ENCODE data around the gene FYN. TPM values are rescaled to one million over a fixed set of nuclear protein-coding genes. Genes with fewer than 3 reads are reported as not detected.
A peak's percentile ranks its signal among the peaks of the same experiment; 100 is the strongest.

FYN gene
- 24.7 to 46.8 TPM (median 27.3 TPM) in 3 replicates for polyA plus RNA-seq
- polyA plus RNA-seq (2011; ENCODE audit: low read depth), result 193 TPM
- polyA plus RNA-seq (2011; cell fraction: cytosol; rRNA removed), result 30.2 and 37.1 TPM in 2 replicates
- polyA plus RNA-seq (2011; cell fraction: nucleus; rRNA removed), result 60.3 and 73.6 TPM in 2 replicates
- polyA plus RNA-seq (2012; ENCODE audit: low replicate concordance), result 40.4 and 62.3 TPM in 2 replicates
- polyA minus RNA-seq, result 33.5 to 71.8 TPM (median 53.0 TPM) in 3 replicates
- polyA minus RNA-seq (2011; cell fraction: cytosol; rRNA and poly(A)+ RNA removed), result 43.5 TPM
- 36.9 and 67.8 TPM in 2 replicates for polyA minus RNA-seq (2011; cell fraction: nucleus; rRNA and poly(A)+ RNA removed)

DNA sequence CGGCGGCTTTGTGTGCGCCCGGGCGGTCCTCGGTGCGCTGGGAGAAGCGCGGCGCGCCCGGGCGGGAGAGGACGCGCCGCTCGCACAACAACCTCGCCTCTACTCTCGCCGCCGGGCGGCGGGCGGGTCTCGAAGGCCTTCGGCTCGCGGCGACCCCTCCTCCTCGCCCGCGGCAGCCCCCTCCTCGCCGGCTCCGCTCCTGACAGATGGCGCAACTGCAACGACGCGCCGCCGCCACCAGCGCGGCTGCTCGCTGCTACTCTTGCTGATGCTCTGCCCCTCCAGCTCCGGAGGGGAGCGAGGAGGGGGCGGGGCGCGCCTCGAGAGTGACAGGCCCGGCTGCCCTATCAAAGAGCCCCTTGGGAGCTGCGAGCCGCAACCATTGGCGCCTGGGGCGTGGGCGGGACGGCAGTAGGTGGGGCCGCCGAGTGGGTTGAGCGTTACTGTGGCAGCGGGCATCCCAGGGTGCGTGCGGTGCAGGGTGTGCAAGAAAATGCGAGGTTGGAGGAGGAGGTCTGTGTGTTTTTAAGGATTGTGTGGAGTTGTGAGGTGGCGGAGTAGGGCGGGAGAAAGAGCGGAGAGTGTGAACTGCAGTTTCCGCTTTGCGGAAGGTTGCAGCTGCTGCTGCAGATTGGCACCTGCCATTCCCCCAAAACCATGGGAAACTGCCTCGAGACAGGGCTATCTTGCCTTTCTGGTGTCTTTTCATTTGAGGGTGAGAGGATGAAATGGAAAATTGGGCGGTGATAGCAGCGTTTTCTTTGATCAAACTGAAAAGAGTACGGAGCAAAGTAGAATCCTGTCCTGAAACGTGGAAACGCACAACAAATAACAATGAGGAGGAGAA, at the start of gene FYN:
Gene FYN (minus strand): TSS at position 275 of the 847 bp plus-strand sequence. CDS start 153,401 bp downstream, outside the sequence.
- Histone ChIP-seq H3K9me3 (ENCODE audit: control insufficient read depth, low read depth, low read length) (no peaks in the 10 kb centered on the region), H2AFZ (ENCODE audit: control insufficient read depth, low read length) (peak within 1 kb of the TSS; percentile 47), H3K9ac (ENCODE audit: control insufficient read depth, extremely low read depth, insufficient read depth, low read length) (peak within 1 kb of the TSS; percentile 61), H3K4me3 (ENCODE audit: control insufficient read depth in 2 of 3, extremely low read depth in 1 of 3, insufficient read depth in 2 of 3, low read depth in 1 of 3, low read length in 3 of 3) (peak within 1 kb of the TSS; percentile 72 to 83 (median 72)), H3K4me1 (ENCODE audit: control insufficient read depth, extremely low read depth, insufficient read depth, low read length) (no peaks in the 10 kb centered on the region), H3K27ac (ENCODE audit: control insufficient read depth, insufficient read depth, low read length) (no peak within 1 kb of the TSS), H3K27me3 (ENCODE audit: control insufficient read depth, extremely low read depth, insufficient read depth, low read length) (no peaks in the 10 kb centered on the region), H4K20me1 (ENCODE audit: control insufficient read depth, extremely low read depth, insufficient read depth, low read length) (no peaks in the 10 kb centered on the region), H3K4me2 (ENCODE audit: control insufficient read depth, extremely low read depth, insufficient read depth, low read depth, low read length) (peak within 1 kb of the TSS; percentile 76), H3K9me1 (ENCODE audit: control insufficient read depth, extremely low read depth, insufficient read depth, low read length) (no peaks in the 10 kb centered on the region), H3K79me2 (ENCODE audit: control insufficient read depth, insufficient read depth, low read length) (peaks cover 23% of the 10 kb centered on the region), H3K36me3 (ENCODE audit: control insufficient read depth in 2 of 2, extremely low read depth in 1 of 2, insufficient read depth in 2 of 2, low read length in 2 of 2) (no peaks in the 10 kb centered on the region)
- FAIRE-seq (no peak), DNase-seq (ENCODE audit: low read depth, low spot score) (peak; percentile 62)
- TF ChIP-seq, protein P1, sequence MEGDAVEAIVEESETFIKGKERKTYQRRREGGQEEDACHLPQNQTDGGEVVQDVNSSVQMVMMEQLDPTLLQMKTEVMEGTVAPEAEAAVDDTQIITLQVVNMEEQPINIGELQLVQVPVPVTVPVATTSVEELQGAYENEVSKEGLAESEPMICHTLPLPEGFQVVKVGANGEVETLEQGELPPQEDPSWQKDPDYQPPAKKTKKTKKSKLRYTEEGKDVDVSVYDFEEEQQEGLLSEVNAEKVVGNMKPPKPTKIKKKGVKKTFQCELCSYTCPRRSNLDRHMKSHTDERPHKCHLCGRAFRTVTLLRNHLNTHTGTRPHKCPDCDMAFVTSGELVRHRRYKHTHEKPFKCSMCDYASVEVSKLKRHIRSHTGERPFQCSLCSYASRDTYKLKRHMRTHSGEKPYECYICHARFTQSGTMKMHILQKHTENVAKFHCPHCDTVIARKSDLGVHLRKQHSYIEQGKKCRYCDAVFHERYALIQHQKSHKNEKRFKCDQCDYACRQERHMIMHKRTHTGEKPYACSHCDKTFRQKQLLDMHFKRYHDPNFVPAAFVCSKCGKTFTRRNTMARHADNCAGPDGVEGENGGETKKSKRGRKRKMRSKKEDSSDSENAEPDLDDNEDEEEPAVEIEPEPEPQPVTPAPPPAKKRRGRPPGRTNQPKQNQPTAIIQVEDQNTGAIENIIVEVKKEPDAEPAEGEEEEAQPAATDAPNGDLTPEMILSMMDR (optimal IDR thresholded peaks at IDR 0.05 in 1 of 3, IDR thresholded peaks at IDR 0.05 in 1 of 3, conservative IDR thresholded peaks at IDR 0.05 in 1 of 3; ENCODE audit: extremely low read depth in 1 of 3, insufficient read depth in 2 of 3, low read length in 3 of 3), result peak in 2 of 3 experiments; percentile 40 to 44
- no peak for TF ChIP-seq EZH2 (IDR thresholded peaks at IDR 0.05; ENCODE audit: low read length)
- dilution Hi-C loops (cut with MboI; ENCODE audit: extremely low pct_ligation_motif_present, low sequenced_read_pairs), result no loop called here

DNA sequence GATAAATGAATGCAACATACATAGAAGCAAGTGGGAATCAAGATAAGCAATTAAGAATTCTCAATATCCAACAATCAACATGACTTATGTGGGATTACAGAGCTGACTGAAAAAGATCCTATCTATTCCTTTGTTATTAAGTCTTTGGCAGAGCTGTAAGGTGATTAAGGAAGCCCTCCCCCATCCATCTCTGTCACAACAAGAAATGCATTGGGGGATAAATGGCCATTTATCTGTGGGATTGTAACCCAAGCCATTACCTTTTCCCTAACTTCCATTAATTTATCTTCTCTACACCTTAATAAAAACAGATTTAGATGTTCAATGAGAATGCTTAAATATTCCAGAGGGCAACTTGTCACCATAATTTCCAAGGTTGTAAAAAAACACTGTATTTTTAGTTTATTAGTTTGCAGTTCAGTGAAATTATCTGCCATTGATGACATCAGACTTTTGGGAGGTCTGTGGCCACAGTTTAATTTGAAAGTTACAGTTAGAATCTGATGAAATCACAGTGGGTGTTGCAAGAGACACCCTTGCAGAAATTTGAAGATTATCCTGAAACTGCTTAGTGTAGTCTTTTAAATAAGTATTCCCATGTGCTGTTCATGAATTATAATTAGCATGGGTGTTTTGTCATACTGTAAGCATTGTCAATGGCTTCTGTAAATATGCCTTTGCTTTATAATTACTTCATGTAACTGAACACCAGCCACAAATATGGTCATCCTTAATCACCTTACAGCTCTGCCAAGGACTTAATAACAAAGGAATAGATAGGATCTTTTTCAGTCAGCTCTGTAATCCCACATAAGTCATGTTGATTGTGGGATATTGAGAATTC, 49.4 kb upstream of the FYN start:
- no peaks in the 10 kb centered on the region for H3K27me3 ChIP-seq (ENCODE audit: control insufficient read depth, extremely low read depth, insufficient read depth, low read length)
- TF ChIP-seq, protein P1 (optimal IDR thresholded peaks at IDR 0.05 in 1 of 3, IDR thresholded peaks at IDR 0.05 in 1 of 3, conservative IDR thresholded peaks at IDR 0.05 in 1 of 3; ENCODE audit: extremely low read depth in 1 of 3, insufficient read depth in 2 of 3, low read length in 3 of 3), result no peak
- no peak for TF ChIP-seq EZH2 (IDR thresholded peaks at IDR 0.05; ENCODE audit: low read length)
- dilution Hi-C loops (cut with MboI; ENCODE audit: extremely low pct_ligation_motif_present, low sequenced_read_pairs), result no loop called here
- no peaks in the 10 kb centered on the region for H3K9me3 ChIP-seq (ENCODE audit: control insufficient read depth, low read depth, low read length)
- H3K4me3 ChIP-seq (ENCODE audit: control insufficient read depth in 2 of 3, extremely low read depth in 1 of 3, insufficient read depth in 2 of 3, low read depth in 1 of 3, low read length in 3 of 3), result no peak overlapping the region
- no peaks in the 10 kb centered on the region for H4K20me1 ChIP-seq (ENCODE audit: control insufficient read depth, extremely low read depth, insufficient read depth, low read length)
- no peaks in the 10 kb centered on the region for H3K36me3 ChIP-seq (ENCODE audit: control insufficient read depth in 2 of 2, extremely low read depth in 1 of 2, insufficient read depth in 2 of 2, low read length in 2 of 2)
- no peak overlapping the region for H3K4me2 ChIP-seq (ENCODE audit: control insufficient read depth, extremely low read depth, insufficient read depth, low read depth, low read length)
- no peaks in the 10 kb centered on the region for H3K9me1 ChIP-seq (ENCODE audit: control insufficient read depth, extremely low read depth, insufficient read depth, low read length)
- H3K79me2 ChIP-seq (ENCODE audit: control insufficient read depth, insufficient read depth, low read length), result no peaks in the 10 kb centered on the region
- no peak overlapping the region for H3K27ac ChIP-seq (ENCODE audit: control insufficient read depth, insufficient read depth, low read length)
- FAIRE-seq, result peak; percentile 84
- H3K4me1 ChIP-seq (ENCODE audit: control insufficient read depth, extremely low read depth, insufficient read depth, low read length), result peaks cover 17% of the 10 kb centered on the region
- no peak overlapping the region for H3K9ac ChIP-seq (ENCODE audit: control insufficient read depth, extremely low read depth, insufficient read depth, low read length)
- DNase-seq (ENCODE audit: low read depth, low spot score), result no peak
- H2AFZ ChIP-seq (ENCODE audit: control insufficient read depth, low read length), result no peak overlapping the region
